Ovary (tissue), 3 donors: ENCODE measurements around the gene SLC51A.

ENCODE experiments used
- EP300 ChIP-seq: sonication (generic); formaldehyde crosslinking; IDR thresholded peaks from one replicate; pipeline ENCODE4 v1.6.1; 2017; ENCODE audit warnings: antibody characterized with exemption
- POLR2A ChIP-seq: fragments of 450-650 bp; IDR thresholded peaks from one replicate; pipeline ENCODE4 v1.6.1; 2017; ENCODE audit warnings: antibody characterized with exemption, mild to moderate bottlenecking, moderate library complexity
- TF ChIP-seq, protein P1 (sequence below), 3 donors: fragments of 450-650 bp in 2 of 3; fragments of 200-600 bp in 1 of 3; IDR thresholded peaks; one replicate each; pipeline versions ENCODE4 v1.5.1 to v1.8.0; 2016 to 2022; ENCODE audit warnings: antibody characterized with exemption in 3 of 3, mild to moderate bottlenecking in 1 of 3
- donor health status: DM: no; HTN: no; CAD: no.

DNA sequence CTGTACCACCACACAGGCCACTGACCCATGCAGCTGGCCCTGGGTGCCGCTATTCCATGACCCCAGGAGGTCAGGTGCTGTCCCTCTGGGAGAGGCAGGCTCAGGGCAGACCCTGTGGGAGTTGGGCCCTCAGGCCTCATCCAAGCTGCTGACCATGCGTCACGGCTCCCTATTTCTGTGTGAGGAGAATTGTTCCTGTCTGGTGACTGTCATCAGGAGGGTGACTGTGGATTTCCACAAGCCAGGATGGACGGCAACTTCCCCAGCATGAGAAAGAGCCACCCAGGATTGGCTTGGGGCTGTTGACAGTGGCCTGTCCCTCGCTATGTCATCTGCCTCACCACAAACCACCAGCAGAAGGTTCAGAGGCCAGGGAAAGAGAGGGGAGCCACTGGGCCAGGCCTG is 46.5 kb upstream of the SLC51A start:
- TF ChIP-seq, protein P1, sequence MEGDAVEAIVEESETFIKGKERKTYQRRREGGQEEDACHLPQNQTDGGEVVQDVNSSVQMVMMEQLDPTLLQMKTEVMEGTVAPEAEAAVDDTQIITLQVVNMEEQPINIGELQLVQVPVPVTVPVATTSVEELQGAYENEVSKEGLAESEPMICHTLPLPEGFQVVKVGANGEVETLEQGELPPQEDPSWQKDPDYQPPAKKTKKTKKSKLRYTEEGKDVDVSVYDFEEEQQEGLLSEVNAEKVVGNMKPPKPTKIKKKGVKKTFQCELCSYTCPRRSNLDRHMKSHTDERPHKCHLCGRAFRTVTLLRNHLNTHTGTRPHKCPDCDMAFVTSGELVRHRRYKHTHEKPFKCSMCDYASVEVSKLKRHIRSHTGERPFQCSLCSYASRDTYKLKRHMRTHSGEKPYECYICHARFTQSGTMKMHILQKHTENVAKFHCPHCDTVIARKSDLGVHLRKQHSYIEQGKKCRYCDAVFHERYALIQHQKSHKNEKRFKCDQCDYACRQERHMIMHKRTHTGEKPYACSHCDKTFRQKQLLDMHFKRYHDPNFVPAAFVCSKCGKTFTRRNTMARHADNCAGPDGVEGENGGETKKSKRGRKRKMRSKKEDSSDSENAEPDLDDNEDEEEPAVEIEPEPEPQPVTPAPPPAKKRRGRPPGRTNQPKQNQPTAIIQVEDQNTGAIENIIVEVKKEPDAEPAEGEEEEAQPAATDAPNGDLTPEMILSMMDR (IDR thresholded peaks at IDR 0.05): no peak
- no peak for TF ChIP-seq POLR2A
- no peak for TF ChIP-seq EP300
